Left lobe of liver (tissue), 2 donors: ENCODE data around the gene KRIT1. TPM values are rescaled to one million over a fixed set of nuclear protein-coding genes. Genes with fewer than 3 reads are reported as not detected.

Source experiments
- ATAC-seq: fragments of 200-7000 bp; cut with Tn5 transposase; one replicate; pipeline ENCODE4 v1.9.1; 2020; ENCODE audit warnings: mild to moderate bottlenecking, moderate library complexity
- DNase-seq: peaks from one replicate; pipeline ENCODE4 v3.0.0-alpha.2; 2020; ENCODE audit warnings: low spot score
- total RNA-seq: library from RNA; stranded (reverse); gene quantifications from one replicate; pipeline ENCODE4 v1.2.1, GENCODE V29; 2021
- donor health status: DM: no; HTN: no; CAD: no; lungs with moderate emphysema.
- donor health status: DM: no; HTN: yes; CAD: no.

The KRIT1 gene
- total RNA-seq, 1 donor from 2014 or later, result 16.8 TPM

DNA sequence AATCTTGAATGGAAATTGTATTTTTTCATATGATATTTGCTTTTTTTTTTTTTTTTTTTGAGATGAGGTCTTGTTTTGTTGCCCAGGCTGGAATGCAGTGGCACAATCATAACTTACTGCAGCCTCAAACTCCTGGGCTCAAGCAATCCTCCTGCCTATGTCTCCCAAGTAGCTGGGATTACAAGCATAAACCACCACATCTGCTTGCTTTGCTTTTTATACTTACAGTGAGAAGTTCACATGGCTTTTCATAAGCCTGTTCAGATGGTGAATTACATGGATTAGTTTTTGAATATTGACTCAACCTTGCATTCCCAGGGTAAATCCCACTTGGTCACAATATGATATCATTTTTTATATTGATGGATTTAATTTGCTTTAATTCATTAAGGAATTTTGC, 88.7 kb downstream of the KRIT1 start:
- ATAC-seq (no peak), DNase-seq (no peak)

- DNase-seq (no peak), ATAC-seq (no peak)
Observed at GRCh38 chr7:92155108-92155739, 90.5 kb downstream of the KRIT1 start.

DNA sequence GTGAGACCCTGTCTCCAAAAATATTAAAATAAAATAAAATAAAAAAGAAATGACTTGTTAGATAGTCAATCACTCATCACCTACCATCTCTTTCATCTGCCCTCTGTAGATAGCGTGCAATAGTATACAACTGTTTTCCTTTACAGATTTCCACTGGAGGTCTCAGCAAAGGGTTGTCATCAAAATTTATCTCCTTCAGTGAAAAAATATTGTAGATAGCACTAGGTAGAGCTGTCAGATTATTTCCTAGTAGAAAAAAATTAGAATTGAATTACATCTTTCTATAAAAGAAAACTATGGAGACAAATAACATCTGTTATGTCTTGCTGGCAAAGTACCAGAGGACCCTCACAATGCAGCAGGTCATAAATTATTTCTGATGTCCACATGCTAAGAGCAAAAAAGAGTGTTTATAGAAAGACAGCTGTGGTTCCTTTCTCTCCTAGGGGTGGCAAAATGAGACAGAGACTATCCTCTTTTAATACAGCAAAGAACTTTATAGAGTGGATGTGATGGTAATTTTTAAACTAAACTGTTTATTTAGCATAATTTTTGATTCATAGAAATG, 95.2 kb downstream of the KRIT1 start:
- DNase-seq, result no peak
- no peak for ATAC-seq

DNA sequence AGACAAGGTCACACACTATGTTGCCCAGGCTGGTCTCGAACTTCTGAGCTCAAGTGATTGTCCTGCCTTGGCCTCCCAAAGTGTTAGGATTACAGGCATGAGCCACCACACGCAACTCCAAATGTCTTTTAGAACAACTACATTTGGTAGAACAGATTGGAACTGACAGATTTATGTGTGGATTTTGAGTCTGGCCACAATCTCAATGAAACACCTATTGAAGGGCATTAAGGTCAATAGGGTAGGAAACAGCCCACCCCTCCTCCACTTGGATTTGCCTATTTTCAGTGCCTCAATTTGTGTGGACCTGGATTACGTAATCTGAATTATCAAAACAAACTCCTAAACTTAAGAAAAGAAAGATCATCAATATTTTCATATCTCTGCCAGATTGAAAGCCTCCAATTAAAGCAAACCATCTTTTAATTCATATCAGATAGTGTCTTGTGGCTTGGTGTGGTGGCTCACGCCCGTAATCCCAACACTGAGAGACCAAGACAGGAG, 95.9 kb downstream of the KRIT1 start:
- no peak for ATAC-seq

More for the DNA sequence above, 95.9 kb downstream of the KRIT1 start:
- no peak for DNase-seq

Other genes with a start within 250 kb of the KRIT1 start
- gene CYP51A1, start 111.4 kb downstream of the KRIT1 start, total RNA-seq, result 77.5 TPM
- gene LRRD1, start 66.8 kb downstream of the KRIT1 start, total RNA-seq, result not detected
- 13.1 TPM for gene ANKIB1, start 60 bp upstream of the KRIT1 start, total RNA-seq
- 12.5 TPM for gene GATAD1, start 201.6 kb upstream of the KRIT1 start, total RNA-seq
- not detected for gene ERVW-1, start 232.0 kb upstream of the KRIT1 start, total RNA-seq